Ovary (tissue), 9 donors: ENCODE measurements around the gene OLIG1. TPM values are rescaled to one million over a fixed set of nuclear protein-coding genes. Genes with fewer than 3 reads are reported as not detected.

Experiments used
- DNase-seq, 5 donors: peaks; one replicate each; pipeline ENCODE4 v3.0.0-alpha.2; 2019 to 2020
- H3K27ac ChIP-seq, 2 donors: fragments of 200-600 bp; one replicate each; pipeline versions ENCODE4 v1.5.1 to v1.8.0; 2019 to 2022
- H3K27me3 ChIP-seq: fragments of 200-600 bp; one replicate; pipeline ENCODE4 v1.8.0; 2022
- H3K36me3 ChIP-seq: fragments of 200-600 bp; sonication (generic); one replicate; pipeline ENCODE4 v1.5.1; 2019
- H3K4me1 ChIP-seq: one replicate; pipeline ENCODE4 v1.8.1; 2013; ENCODE audit warnings: mild to moderate bottlenecking, moderate library complexity; ENCODE audit not compliant: insufficient read depth
- H3K4me3 ChIP-seq: fragments of 200-600 bp; sonication (generic); one replicate; pipeline ENCODE4 v1.5.1; 2017
- H3K9me3 ChIP-seq, 2 donors: fragments of 200-600 bp in 1 of 2; sonication (generic) in 1 of 2; one replicate each; pipeline versions ENCODE4 v1.5.1 to v1.8.1; 2013 to 2019; ENCODE audit warnings: mild to moderate bottlenecking in 1 of 2, moderate library complexity in 1 of 2
- EP300 ChIP-seq: sonication (generic); formaldehyde crosslinking; IDR thresholded peaks from one replicate; pipeline ENCODE4 v1.6.1; 2017; ENCODE audit warnings: antibody characterized with exemption
- POLR2A ChIP-seq: fragments of 450-650 bp; IDR thresholded peaks from one replicate; pipeline ENCODE4 v1.6.1; 2017; ENCODE audit warnings: antibody characterized with exemption, mild to moderate bottlenecking, moderate library complexity
- WGBS, 3 donors: extraction: QIAGEN DNeasy Blood & Tissue Kit in 1 of 3; methylation state at CpG; one replicate each; pipeline versions ENCODE4 v1.1.5 to v1.1.7; 2013 to 2017; 5-methylcytosine and 5-hydroxymethylcytosine counted together
- intact Hi-C, 4 donors: fragments of 100-400 bp; cut with DNase I; formaldehyde crosslinking; loops; one replicate each; pipeline versions ENCODE4 v1.11.0 to v1.15.1; 2022 to 2023
- polyA plus RNA-seq, 2 donors: library from polyadenylated mRNA; stranded (reverse); fragments of 200-250 nt in 1 of 2; fragments of 350-450 nt in 1 of 2; fragmentation: Illumina TruSeq in 1 of 2; extraction: RNeasy Lipid Tissue Mini Kit (QIAGEN cat#74804) in 1 of 2; gene quantifications; one replicate each; pipeline ENCODE4 v1.2.3, GENCODE V29; 2013 to 2014
- total RNA-seq, 7 donors: library from RNA; depleted of rRNA in 2 of 7; stranded (reverse); fragments of >200 nt in 2 of 7; fragmentation: NEBNext Ultra II Directional in 3 of 7; extraction: Animal tissue kit (Norgen Biotek cat#: 25700) in 3 of 7; gene quantifications; one replicate each; pipeline versions ENCODE4 v1.1.0 to v1.2.4, GENCODE V29; 2016 to 2023
- TF ChIP-seq, protein P1 (sequence below), 3 donors: fragments of 450-650 bp in 2 of 3; fragments of 200-600 bp in 1 of 3; IDR thresholded peaks; one replicate each; pipeline versions ENCODE4 v1.5.1 to v1.8.0; 2016 to 2022; ENCODE audit warnings: antibody characterized with exemption in 3 of 3, mild to moderate bottlenecking in 1 of 3
- donor health status: DM: no; HTN: no; CAD: no; lungs with moderate emphysema.
- donor health status: DM: no; HTN: no; CAD: no.
- donor health status: Bipolar disorder and iron deficiency.
- donor health status: DM: yes; HTN: yes; CAD: no.
- donor health status: DM: no; HTN: no; CAD: no.
- donor health status: DM: yes; HTN: yes; CAD: no.

OLIG1 gene
- total and polyA plus RNA-seq, 9 donors = not detected

DNA sequence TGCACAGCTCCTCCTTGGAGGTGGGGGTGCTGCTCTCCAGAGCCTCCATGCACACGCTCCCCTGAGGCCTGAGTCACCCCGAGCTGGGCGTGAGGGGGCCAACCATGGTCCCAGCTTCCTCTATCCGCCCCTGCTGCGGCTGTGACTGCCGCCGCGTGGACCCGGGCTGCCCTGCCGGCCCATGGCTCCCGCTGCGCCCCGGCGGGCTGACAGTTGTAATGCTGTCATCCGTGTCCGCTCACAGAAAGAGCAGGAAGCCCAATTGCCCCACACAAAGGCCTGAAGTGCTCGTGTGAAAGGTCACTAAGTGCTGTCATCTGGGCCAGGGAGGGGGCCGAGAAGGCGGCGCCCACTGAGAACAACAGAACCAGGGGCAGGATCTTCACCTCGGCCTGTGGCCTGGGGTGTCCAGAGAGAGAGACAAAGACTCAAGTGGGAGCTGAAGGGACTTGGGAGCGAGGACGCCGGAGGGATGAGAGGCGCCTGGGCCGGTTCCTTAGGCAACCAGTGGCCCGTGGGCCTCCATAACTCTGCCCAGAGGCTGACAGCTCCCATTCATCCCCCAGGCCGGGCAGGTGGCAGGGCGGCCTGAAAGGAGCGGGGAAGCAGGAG, 31.5 kb downstream of the OLIG1 start:
- no peak for DNase-seq
- H3K27me3 ChIP-seq = no peaks in the 10 kb centered on the region
- 24 to 37% (median 37%) methylated on average over 29 to 30 of the region's 30 CpGs for WGBS, 3 donors
- intact Hi-C loops = no loop called here
- H3K4me3 ChIP-seq = no peak overlapping the region
- peaks cover 0 to 4% of the 10 kb centered on the region in 2 donors for H3K9me3 ChIP-seq
- H3K36me3 ChIP-seq = no peaks in the 10 kb centered on the region
- TF ChIP-seq, protein P1, sequence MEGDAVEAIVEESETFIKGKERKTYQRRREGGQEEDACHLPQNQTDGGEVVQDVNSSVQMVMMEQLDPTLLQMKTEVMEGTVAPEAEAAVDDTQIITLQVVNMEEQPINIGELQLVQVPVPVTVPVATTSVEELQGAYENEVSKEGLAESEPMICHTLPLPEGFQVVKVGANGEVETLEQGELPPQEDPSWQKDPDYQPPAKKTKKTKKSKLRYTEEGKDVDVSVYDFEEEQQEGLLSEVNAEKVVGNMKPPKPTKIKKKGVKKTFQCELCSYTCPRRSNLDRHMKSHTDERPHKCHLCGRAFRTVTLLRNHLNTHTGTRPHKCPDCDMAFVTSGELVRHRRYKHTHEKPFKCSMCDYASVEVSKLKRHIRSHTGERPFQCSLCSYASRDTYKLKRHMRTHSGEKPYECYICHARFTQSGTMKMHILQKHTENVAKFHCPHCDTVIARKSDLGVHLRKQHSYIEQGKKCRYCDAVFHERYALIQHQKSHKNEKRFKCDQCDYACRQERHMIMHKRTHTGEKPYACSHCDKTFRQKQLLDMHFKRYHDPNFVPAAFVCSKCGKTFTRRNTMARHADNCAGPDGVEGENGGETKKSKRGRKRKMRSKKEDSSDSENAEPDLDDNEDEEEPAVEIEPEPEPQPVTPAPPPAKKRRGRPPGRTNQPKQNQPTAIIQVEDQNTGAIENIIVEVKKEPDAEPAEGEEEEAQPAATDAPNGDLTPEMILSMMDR (IDR thresholded peaks at IDR 0.05) = no peak
- no peak for TF ChIP-seq EP300
- no peak for TF ChIP-seq POLR2A
- no peaks in the 10 kb centered on the region for H3K4me1 ChIP-seq
- H3K27ac ChIP-seq = no peak overlapping the region

DNA sequence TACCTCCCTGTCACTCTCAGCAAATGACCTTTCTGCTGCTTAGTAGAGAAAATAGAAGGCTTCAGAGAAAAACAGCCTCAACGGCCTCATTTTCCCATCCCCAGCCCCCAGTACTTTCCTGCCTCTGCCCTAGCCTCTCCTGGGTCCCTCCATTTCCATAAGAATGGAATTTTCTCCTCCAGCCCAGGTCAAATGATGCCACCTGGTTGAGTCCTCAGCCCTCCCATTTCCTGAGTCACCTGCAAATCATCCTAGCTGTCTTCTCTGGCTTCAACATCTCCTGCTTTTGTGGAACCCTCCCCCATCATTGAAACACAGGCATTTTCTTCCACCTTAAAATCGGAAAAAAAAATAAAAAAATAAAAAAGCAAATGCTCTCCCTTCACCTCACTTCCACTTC, 35.1 kb downstream of the OLIG1 start:
- no peaks in the 10 kb centered on the region for H3K4me1 ChIP-seq
- no peak overlapping the region for H3K27ac ChIP-seq
- H3K4me3 ChIP-seq = no peak overlapping the region
- 14 to 18% (median 17%) methylated on average over 2 of the region's 2 CpGs for WGBS, 3 donors
- H3K36me3 ChIP-seq = no peaks in the 10 kb centered on the region
- intact Hi-C loops = no loop called here
- no peak for TF ChIP-seq POLR2A
- TF ChIP-seq, protein P1 (IDR thresholded peaks at IDR 0.05) = no peak
- no peak for TF ChIP-seq EP300
- H3K27me3 ChIP-seq = no peaks in the 10 kb centered on the region
- no peak for DNase-seq
- peaks cover 0 to 4% of the 10 kb centered on the region in 2 donors for H3K9me3 ChIP-seq

DNA sequence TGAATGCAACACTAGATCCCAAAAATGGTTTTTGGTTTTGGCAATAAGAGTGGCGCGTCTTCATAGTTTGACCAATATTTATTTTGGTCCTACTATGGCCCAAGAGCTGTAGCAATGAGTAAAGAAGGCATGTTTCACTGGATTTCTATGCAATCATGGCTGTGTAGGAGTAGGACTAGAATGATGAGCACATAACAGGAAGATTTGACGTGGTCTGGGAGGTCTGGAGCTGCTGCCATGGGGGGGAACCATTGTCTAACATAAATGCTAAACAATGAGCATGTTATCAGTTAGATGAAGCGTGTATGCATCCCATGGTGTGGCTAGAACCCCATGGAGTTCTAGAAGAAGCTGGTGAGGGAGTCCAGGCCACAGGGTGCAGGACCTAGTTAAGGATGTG, 38.3 kb downstream of the OLIG1 start:
- intact Hi-C loops = no loop called here
- no peaks in the 10 kb centered on the region for H3K27me3 ChIP-seq
- H3K9me3 ChIP-seq = peaks cover 0 to 7% of the 10 kb centered on the region in 2 donors
- H3K4me1 ChIP-seq = no peaks in the 10 kb centered on the region
- no peaks in the 10 kb centered on the region for H3K36me3 ChIP-seq
- 69 to 82% (median 78%) methylated on average over 4 of the region's 4 CpGs for WGBS, 3 donors
- H3K4me3 ChIP-seq = no peak overlapping the region
- no peak overlapping the region for H3K27ac ChIP-seq
- no peak for DNase-seq
- TF ChIP-seq POLR2A (no peak), EP300 (no peak)
- TF ChIP-seq, protein P1 (IDR thresholded peaks at IDR 0.05) = no peak

DNA sequence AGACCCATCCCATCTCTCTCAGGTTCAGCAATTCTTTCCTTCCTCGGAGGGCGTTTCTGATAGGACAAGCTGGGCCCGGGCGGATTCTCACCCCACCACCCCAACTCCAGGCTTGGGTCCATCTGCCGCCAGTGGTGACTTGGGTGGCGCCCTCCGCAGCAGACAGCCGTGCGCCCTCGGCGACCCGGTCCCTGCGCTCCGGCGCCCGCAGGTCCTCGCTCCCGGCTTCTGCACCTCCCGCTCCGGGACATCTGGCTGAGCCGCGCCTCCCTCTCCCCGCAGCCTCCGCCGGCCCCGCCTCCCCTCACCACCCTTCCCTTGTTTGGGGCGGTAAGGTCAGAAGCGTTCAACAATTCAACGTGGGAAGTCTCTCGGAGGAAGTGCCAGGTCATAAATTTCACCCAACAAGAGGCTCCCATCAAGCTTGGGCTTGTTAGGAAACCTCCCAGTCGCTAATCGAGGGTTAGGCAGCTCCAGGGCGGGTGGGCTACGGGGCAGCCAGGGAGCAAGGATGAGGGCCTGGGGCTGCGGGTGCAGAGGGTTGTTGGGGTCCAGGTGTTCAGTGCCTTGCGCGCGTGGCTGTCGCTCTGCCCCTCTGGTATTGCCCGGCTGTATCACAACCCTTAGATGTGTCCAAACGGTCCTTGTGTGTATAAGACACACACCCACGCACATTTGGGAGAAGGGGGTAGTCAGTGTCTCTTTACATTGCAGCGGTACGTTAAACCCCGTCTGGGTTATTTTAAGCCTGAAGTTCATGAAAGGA, 39.8 kb downstream of the OLIG1 start:
- Histone ChIP-seq H3K4me1 (no peaks in the 10 kb centered on the region), H3K9me3 (peaks cover 0 to 4% of the 10 kb centered on the region in 2 donors), H3K4me3 (no peak overlapping the region), H3K36me3 (no peaks in the 10 kb centered on the region), H3K27ac (no peak overlapping the region), H3K27me3 (no peaks in the 10 kb centered on the region)
- WGBS, 3 donors = 1 to 3% (median 3%) methylated on average over 45 of the region's 45 CpGs
- no peak for DNase-seq
- intact Hi-C loops = no loop called here
- TF ChIP-seq POLR2A (no peak), EP300 (no peak)
- TF ChIP-seq, protein P1 (IDR thresholded peaks at IDR 0.05) = no peak
